Urothelium cell line (cell line): ENCODE results near the gene ADIPOR2.
"Not testable (repeated sequence)": the region's sequence is repeated elsewhere in the genome, so short reads cannot be mapped to it uniquely, and the experiment has no call there.

Source experiments
- DNase-seq: peaks from one replicate; pipeline ENCODE4 v3.0.0; 2011; ENCODE audit warnings: low spot score, mixed read lengths
- FAIRE-seq: peaks from 2 replicates; lab custom pipeline; 2011; peaks lifted over from hg19 to GRCh38; lab: Jason Lieb, UNC

Gene ADIPOR2

DNA sequence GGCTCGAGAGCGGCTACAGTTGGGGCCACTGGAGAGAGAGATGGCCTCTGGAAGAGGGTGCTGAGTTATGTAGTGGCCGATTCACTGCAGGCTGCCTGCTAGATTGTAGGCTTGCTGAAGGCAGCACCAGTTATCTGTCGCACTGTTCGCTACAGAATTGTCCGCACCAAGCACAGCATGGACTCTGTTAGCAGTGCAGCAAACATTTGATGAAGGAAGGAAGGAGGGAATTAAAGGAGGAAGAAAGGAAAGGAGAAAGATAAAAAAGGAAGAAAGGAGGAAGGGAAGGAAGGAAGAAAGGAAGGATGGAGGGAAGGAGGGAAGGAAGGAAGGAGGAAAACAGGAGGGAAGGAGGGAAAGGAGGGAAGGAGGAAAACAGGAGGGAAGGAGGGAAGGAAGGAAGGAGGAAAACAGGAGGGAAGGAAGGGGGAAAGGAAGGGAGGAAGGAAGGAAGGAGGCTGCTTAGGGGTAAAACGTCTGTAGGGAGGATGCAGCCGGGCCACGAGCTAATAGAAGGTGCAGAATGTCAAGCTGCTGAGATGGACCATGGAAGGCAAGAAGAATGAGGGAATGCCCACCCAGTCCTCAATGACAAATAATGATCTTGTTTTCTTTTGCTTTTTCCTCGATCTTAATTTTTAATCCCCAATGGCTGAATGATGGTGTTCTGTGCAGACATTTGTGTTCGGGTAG, 27.3 kb upstream of the ADIPOR2 start:
- FAIRE-seq (no peak), DNase-seq (no peak)

DNA sequence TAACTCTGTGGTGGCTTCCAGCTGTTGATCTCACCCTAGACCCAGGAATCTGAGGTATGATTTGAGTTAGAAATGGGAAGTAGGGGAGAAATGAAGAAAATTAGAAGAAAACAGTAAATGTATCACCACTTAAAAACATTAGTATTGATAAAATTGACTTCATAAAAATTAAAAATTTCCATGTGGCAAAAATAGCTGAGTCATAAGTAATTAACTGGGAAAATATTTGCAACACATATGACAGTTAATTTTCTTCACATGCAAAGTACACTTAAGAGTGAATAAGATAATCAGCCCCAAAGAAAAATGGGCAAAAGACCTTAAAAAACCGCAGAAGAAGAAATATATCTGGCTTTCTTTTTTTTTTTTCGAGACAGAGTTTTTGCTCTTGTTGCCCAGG, 25.5 kb upstream of the ADIPOR2 start:
- DNase-seq = no peak
- no peak for FAIRE-seq

DNA sequence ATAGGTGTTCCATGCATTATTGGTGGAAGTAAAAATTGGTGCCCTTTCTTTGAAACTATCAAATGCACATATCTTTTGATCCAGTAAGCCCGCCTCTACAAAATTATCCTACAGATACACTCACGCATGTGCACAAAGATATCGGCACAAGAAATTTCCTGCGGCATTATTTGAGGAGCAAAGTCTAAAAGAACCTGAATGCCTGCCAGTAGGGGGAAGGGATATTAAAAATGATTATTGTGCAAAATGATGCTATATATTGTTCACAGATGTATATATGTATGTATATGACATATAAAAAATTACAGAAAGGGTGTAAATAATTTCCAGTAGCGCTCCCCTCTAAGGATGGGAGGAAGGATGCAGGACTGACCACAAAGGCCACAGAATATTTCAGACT, 24.7 kb upstream of the ADIPOR2 start:
- no peak for FAIRE-seq

DNA sequence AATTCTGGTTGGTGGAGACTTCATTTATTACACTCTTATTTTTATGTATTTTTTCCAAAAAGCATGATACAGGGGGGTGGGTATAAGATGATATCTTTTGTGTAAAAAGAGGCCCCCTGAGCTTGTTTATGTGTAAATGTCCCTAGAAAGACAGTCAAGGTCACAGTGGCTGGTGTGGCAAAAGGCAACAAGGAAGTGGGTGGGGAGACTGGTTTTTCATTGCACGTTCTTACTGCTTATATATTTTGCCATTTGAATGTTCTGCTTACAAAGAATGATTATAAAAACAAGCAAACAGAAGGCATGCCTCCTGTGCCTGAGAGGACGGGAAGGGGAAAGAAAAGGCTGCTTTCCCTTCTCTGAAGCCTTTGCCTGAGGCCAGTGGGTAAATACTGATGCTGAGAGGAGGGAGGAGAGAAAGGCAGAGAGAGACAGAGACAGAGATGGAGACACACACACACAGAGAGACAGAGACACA, 24.1 kb upstream of the ADIPOR2 start:
- no peak for DNase-seq
- no peak for FAIRE-seq

More for the DNA sequence above, 24.7 kb upstream of the ADIPOR2 start:
- no peak for DNase-seq

DNA sequence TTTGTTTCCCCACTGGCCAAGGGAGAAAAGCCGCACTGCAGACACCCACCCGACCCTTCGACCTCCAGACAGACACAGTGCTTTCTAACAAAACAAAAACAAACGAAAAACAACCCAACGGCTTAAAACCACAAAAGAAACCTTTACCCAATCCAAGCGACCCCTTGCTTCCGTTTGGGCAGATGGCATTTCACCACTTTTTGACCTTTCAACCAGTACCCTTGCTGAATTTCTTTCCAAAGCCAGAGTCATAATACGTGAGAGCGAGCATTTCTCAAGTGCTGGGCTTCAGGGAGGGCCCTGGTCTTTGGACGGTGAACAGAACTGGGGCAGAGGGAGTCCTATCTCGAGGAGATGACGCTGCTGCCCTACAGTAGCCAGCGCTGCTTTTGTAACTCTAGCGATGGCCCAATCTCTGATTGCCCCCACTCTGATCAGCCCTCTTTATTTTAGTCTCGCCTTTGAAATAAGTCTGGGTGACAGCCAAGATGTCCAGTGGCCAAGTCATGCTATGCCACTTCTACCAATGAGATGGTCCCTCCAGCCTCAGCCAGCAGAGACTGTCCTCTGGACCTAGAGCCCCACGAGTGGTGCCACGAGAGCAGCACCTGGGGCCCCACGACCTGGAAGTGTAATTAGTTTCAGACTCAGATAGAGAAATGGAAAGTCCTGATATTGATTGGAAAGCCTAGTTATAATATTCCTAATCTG, 21.9 kb upstream of the ADIPOR2 start:
- DNase-seq (no peak), FAIRE-seq (no peak)

DNA sequence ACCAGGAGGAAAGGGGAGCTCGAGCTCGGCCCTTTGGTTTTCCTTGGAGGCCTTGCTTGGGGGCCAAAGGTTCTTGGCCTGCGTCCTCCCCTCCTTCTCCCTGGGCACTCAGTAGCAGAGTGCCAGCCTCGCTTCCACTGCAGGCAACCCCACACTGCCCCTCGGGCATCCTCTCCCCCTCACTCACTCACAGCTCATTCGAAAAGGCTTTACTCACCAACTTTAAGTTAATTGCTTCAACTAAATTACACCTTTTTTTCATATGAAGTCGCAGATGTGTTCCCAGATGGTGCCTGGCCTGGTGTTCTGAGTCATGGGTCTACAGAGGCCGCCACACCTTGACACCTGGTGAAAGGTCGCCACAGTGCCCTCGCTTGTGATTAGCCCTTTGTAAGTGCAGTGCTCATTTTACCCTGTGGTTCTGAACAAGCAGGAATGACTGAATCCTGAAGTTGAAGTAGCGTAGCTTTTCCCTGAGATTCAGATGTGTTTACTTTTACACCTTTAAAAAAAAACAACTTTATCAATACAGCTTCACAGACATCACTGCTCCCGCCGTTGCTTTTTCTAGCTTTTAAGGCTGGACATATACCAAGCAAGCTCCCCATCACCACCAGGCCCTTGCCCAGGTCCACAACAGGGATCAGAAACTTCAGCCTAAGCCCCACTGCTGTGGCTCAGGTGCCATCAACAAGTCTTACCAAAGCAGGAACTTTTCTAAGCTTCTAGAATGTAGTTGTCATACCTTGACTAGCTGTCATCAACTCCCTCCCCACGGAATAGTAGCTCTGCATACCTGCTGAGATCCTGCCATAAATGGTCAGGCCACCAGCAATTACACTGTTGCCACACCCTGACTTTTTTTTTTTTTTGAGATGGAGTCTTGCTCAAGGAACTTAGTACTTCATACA, 20.3 kb upstream of the ADIPOR2 start:
- no peak for FAIRE-seq
- DNase-seq = no peak

DNA sequence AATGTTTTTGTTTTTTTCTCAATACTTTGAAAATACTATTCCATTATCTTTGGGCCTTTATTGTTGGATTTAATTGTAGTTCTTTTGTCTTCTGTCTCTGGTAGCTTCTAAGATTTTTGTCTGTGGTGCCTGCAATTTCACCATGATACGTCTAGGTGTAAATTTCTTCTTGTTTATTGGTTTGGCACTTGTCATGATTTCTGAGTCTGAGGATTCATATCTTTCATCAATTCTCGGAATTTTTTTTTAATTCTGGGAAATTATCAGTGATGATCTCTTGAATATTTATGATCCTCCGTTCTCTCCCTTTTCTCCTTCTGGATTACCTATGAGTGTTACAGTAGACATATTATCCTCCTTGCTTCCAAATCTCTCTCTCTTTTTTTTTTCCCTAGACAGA, 14.8 kb upstream of the ADIPOR2 start:
- DNase-seq = no peak
- FAIRE-seq = no peak

DNA sequence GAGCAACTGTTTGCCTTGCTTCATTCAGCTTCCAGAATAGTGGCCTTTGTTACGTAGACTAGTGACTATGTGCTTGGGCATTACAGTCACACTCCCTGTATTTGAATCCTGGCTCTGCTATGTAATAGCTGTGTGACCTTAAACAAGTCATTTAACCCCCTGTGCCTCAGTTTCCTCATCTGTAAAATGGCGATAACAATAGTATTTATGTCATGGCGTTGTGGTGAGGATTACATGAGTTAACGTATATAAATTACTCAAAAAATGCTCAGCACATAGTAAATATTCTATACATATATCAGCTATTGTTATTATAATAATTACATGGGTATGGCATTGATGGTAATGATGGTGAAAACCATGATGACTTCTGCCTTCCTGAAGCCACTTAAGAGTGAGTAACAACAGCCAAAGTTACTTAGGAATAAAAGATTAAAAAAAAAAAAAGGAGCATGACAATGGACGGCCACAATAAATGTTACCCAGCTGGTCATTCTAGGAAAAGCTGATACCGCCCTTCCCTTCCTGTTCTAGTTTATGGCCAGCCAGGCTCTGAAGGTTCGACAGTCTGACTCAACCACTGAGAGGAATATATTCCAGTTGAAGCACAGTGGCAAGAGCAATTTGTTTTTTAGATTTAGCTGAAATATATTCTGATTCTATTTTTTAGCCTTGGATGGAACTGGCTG, 9.9 kb upstream of the ADIPOR2 start:
- FAIRE-seq = no peak
- DNase-seq = no peak

DNA sequence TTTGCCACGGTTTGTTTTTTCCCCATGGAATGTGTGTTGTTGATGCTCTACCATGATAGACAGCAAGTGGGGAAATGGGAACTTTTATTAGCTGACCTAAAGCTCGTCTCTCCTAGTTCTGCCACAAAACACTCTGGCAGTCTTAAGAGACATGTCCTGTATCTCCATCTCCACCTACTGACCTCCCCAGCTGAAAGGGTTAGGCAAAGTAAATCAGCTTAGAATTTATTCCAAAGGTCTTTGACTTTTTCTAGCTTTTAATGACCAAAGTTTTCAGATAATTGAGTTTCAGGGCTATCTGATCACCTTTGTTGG, 9.4 kb upstream of the ADIPOR2 start:
- FAIRE-seq = peak; percentile 35
- DNase-seq = no peak

DNA sequence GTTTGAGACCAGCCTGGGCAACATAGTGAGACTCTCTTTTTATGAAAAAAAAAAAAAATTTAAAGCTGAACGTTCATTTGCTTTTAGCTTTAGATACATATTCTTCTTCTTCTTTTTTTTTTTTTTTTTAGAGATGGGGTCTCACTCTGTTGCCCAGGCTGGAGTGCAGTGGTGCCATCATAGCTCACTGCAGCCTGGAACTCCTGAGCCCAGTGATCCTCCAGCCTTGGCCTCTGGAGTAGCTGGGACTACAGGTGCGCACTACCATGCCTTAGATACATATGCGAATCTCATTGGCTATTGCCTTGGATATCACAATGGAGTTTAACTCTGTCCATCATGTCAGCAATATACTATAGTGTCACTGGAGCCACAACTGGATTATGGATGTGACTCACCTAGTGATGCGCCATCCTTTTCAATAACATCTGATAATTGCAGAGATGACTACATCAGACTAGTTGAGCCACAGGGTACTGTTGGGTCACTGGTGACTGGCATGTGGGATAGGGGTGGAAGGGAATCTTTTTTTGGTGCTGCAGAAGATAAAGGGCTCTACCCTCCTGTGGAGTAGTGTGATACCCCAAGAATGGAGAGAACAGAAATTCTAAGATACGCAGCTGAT, 2.7 kb upstream of the ADIPOR2 start:
- FAIRE-seq (no peak), DNase-seq (no peak)

DNA sequence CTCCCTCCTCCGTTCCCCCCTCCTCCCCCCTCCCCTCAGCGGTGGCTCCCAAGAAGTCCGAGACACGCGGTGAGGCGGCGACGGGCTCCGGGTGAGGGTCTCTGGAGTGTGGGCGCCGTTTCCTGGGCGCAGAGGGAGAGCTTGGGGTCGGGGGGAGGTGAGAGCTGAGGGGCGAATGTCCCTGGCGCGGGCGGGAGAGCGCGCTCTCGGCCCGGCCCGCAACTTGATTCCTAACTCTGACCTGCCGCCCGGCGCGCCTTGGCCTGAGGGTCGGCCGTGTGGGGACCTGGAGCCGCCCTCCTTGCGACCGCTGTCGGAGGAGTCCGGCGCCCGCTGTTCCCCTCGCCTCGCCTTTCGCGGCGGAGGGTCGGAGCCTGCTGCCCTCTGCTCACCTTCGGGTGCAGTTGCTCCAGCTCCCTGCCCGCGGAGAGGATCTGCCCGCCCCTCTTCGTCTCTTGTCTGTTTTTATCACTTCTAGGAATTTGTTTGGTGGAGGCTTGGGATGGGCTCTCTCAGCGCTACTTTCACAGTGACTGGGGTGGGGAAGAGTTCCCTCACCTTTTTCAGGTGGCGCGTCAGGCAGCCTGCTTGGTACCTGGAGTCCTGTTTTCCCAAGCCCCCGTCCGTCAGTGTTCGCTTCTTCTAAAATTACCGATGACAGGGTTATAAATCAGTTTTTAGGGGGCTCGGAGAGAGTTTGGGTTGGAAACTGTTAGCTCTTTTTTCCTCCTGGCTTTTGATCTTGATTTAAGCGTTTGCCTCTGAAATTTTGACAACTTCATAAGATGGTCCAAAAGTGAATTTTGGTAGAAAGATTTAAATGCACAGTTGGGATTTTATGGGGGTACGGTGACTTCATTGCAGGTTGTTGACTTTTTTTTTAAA, 495 bp downstream of the ADIPOR2 start:
- FAIRE-seq (no peak), DNase-seq (no peak)

DNA sequence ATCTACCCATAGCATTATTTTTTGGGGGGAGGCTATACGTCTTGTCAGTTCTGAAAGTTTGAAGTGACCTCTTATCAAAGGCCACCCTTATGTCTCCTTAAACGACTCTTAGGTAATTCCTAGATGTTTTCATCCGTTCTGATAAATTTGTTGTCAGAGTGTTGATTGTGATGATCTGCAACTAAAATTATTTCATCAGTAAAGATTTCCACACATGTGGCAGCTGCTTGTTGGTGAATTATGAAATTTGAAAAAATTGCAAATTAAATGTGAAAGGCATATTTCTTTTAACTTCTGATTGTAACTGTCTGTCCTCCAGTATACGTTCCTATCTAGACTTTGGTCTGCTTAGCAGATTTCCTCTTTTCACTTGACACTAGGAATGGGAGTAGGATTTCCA, 1.4 kb downstream of the ADIPOR2 start:
- DNase-seq (no peak), FAIRE-seq (no peak)

DNA sequence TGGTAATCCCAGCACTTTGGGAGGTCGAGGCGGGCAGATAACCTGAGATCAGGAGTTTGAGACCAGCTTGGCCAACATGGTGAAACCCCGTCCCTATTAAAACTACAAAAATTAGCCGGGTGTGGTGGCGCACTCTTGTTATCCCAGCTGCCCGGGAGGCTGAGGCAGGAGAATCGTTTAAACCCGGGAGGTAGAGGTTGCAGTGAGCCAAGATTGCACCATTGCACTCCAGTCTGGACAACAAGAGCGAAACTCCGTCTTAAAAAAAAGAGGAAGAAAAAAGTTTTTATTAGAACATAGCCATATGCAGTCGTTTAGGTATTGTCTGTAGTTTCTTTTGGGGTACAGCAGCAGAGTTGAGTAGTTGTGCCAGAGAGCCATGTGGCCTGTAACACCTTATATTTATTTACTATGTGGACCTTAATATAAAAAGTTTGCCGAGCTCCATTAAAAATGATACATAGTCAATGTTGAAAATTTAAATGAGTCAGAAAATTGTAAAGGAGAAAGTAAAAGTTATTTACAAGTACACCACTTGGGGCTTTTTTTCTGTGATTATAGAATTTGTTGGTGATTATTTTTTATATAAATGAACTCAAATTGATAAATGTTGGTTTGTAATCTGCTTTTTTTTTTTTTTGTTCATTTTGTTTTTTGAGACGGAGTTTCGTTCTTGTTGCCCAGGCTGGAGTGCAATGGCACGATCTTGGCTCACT, 2.2 kb downstream of the ADIPOR2 start:
- FAIRE-seq (no peak), DNase-seq (no peak)

DNA sequence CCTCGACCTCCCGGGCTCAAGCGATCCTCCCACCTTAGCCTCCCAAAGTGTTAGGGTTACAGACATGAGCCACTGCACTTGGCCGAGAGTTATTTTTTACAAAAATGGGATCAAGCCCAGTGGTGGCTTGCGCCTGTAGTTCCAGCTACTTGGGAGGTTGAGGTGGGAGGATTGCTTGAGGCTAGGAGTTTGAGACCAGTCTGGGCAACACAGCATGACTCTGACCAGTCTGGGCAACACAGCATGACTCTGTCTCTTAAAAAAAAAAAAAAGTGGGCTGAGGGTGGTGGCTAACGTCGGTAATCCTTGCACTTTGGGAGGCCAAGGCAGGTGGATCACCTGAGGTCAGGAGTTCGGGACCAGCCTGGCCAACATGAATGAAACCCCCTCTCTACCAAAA, 4.2 kb downstream of the ADIPOR2 start:
- FAIRE-seq, DNase-seq: not testable (repeated sequence)

DNA sequence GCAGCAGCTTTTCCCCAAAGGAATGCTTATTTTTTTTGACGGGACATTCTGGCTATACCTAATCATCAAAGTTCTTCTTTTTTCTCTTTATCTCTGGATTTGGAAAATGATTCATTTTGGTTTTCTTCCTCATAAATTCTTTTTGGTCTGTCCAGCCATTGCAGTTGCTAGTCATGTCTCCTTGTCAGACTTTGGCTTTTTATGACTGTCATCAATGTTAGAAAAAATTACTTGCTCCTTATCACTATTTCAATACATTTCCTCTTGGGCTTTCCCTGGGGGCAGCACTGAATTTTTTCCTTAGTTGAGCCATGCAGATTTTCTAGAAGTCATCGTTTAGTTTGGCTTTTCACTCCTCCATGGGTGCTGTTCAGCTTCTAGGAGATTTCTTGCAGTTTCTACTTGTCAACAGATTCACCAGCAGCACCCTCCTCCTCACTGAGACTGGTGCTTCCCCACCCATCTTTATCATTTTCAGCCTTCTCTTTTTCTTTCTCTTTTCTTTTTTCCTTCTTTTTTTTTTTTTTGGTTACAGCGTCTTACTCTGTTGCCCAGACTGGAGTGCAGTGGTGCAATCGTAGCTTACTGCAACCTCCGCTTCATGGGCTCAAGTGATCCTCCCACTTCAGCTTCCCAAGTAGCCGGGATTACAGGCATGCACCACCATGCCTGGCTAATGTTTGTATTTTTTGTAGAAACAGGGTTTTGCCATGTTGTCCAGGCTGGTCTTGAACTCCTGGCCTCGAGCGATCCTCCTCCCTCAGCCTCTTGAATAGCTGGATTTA, 5.2 kb downstream of the ADIPOR2 start:
- FAIRE-seq = no peak
- DNase-seq = no peak

DNA sequence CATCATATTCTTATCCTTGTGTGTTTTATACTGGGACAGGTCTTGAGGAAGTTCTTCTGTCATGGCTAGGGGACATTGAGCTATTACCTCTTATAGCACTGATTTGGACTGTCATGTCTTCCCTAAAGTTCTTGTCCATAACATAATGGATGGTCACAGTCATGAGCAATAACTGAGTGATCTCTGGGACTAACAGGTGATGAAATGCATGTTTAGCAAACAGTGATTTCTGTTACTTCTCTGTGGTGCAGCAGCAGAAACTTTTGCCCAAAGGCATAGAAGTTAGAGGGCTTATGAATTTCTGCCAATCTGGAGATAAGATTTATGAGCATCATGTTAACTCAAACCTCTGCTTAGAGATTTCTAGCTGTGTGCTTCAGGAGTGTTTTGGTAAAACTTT, 5.9 kb downstream of the ADIPOR2 start:
- FAIRE-seq (no peak), DNase-seq (no peak)

DNA sequence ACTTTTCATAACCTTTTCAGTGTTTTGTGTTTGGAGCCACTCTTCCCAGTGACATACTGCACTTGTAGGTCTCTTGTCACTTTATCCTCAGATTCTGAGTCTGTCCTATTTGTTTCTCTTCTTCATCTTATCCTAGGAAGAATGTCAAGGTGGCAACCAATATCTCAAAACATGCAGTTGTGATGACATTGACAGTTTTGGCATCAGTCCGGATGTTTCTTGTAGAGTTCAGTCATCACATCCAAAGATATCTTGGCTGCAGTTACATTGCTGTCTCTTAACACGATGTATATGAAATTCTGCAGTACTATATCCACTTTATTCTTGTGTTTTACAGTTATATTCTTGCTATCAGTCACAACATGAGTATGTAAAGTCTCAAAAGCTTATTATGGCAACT, 6.4 kb downstream of the ADIPOR2 start:
- FAIRE-seq = no peak
- DNase-seq = no peak

DNA sequence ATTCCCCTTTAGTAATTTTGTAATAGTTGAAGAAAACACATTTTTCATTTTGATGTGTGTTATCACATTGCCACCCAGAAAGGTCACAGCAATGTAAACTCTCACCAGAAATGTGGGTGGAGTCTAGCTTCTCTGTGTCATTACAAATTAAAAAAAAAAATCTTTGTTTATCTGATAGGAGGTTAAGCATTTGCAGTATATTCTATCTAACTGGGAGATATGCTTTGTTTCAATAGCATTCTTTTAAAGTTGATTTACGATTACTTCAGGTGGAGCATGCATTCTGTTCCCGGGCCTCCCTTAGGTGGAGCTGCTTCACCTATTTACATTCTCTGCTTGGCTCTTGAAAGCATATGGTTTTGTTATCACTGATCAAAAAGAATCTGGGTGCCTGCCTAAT, 7.8 kb downstream of the ADIPOR2 start:
- no peak for DNase-seq
- FAIRE-seq = no peak
